ENCODE data around the gene CFAP206. TPM values are rescaled to one million over a fixed set of nuclear protein-coding genes. Genes with fewer than 3 reads are reported as not detected.
"Not testable (repeated sequence)": the region's sequence is repeated elsewhere in the genome, so short reads cannot be mapped to it uniquely, and the experiment has no call there.

CFAP206 gene
- total RNA-seq, 1 experiment from 2014 or later, result not detected

- H3K4me3 ChIP-seq, result no peak overlapping the region
- 0 out of 2 replicates have a peak, but pooled peaks cover 5% of the 10 kb centered on the region for H3K4me1 ChIP-seq (replicated peaks)
- H3K36me3 ChIP-seq, result no peaks in the 10 kb centered on the region
- H3K9me3 ChIP-seq (replicated peaks), result no peaks in the 10 kb centered on the region
- DNase-seq (ENCODE audit: low read depth in 1 of 2, low spot score in 2 of 2), result peak in 1 of 2 experiments; percentile 9
- no peak overlapping the region for H3K27ac ChIP-seq
- H3K27me3 ChIP-seq (replicated peaks), result no peaks in the 10 kb centered on the region; the same call in 1 of the 2 replicates
Measured at GRCh38 chr6:87444362-87444761, 36.6 kb downstream of the CFAP206 start.

DNA sequence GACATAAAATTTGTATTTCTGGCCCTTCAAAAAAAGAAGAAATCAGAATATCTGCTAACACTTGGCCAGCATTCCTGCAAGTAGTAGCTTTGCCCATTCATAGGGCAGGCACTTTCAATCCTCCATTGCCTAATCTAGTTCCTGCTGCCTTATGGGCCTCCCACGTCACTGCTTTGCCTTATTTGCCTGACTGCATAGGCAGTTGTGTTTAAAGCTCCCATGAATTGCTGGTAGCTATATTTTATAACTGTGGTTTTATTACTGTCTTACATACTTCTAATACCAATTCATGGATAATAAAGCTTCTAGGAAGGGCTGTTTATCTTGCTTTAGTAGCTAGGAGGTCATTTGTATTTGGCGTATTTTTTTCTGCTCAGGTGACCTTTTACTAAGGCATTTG, 57.3 kb downstream of the CFAP206 start:
- H3K27me3 ChIP-seq (replicated peaks), result peaks cover 15% of the 10 kb centered on the region
- H3K4me3 ChIP-seq, result no peak overlapping the region
- no peaks in the 10 kb centered on the region for H3K4me1 ChIP-seq (replicated peaks)
- no peaks in the 10 kb centered on the region for H3K9me3 ChIP-seq (replicated peaks)
- no peak overlapping the region for H3K27ac ChIP-seq
- DNase-seq (ENCODE audit: low read depth in 1 of 2, low spot score in 2 of 2), result no peak
- no peaks in the 10 kb centered on the region for H3K36me3 ChIP-seq

DNA sequence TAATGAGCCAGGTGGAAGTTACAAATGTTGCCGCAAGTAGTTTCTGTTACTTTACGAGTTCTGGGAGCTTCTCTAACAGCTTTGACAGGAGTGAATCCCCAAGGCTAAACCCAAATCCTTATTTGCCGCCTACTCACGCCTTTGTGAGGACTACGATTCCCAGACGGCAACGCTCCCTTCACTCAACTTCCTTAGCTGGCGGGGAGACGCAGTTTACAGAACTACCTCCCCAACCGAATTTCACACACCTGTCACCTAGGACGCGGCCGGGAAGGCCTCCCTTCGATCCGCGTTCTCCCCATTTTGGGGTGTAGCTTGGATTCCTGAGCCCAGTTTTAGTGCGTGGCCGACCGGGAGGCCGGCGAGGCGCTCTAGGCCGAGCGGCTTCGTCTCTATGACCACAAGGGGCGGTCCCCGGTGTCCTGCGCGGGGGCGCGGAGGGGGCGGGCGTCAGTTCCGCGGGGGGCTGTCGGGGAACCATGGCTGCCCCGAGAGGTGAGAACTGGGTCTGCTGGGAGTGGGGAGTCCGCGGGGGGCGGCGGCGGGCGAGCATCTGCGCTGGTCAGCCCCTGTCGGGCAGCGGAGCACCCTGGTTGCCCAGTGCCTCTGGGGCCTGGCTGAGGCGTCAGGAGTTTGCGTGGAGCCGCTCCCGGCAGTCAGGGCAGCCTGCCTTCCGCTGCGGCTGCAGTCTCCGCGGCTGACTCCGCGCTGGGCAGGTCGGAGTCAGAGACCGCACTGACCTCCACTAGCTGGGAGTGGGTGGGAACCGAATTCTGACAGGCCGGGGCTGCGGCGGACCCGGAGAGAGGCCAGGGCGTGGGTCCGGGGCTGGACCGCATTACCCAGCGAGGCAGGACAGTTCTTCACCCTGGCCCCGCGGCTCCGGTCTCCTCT, 65.0 kb downstream of the CFAP206 start, which contains the start of gene SLC35A1:
SLC35A1 (plus strand) TSS at position 450 of the 894 bp plus-strand sequence; CDS start at position 480, 30 bp downstream.
- Histone ChIP-seq H3K4me3 (peak within 1 kb of the TSS; percentile 87), H3K9me3 (replicated peaks) (no peaks in the 10 kb centered on the region), H3K27ac (peak within 1 kb of the TSS; percentile 74), H3K36me3 (peaks cover 4% of the 10 kb centered on the region), H3K27me3 (replicated peaks) (peaks cover 3% of the 10 kb centered on the region; the same call in 1 of the 2 replicates), H3K4me1 (replicated peaks) (no peaks in the 10 kb centered on the region; the same call in 1 of the 2 replicates)
- peak; percentile 82 to 94 for DNase-seq (ENCODE audit: low read depth in 1 of 2, low spot score in 2 of 2)

DNA sequence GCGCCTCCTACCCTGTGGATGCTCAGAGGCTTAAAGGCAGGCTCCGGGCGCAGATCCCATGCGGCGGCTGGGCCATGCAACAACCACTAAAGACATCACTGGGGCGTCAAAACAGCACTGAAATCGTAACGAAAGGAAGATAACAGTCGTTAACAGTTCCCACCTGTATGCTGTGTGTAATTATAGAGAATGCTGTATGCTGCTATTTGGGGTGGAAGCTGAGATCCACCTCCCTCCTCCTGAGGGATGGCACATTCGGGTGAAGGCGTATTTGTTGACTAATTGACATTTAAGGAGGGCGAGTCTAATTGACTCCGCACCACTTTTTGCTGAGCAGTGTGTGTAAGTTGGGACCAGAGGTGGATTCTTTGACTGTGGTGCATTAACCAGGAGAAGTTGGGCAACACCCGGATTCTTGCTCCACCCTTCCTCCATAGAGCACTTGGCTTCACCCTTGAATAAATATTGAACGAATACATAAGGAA, 65.7 kb downstream of the CFAP206 start:
- H3K36me3 ChIP-seq, result peaks cover 10% of the 10 kb centered on the region
- DNase-seq (ENCODE audit: low read depth in 1 of 2, low spot score in 2 of 2), result no peak
- H3K27ac ChIP-seq, result no peak overlapping the region

GRCh38 chr6:87481931-87482330, 74.2 kb downstream of the CFAP206 start:
- Histone ChIP-seq H3K36me3 (peaks cover 18% of the 10 kb centered on the region), H3K4me1 (replicated peaks) (peaks cover 7% of the 10 kb centered on the region), H3K27me3 (replicated peaks) (no peaks in the 10 kb centered on the region), H3K27ac (no peak overlapping the region), H3K9me3 (replicated peaks) (peaks cover 8% of the 10 kb centered on the region), H3K4me3 (no peak overlapping the region)
- DNase-seq (ENCODE audit: low read depth in 1 of 2, low spot score in 2 of 2), result no peak

More for the DNA sequence above, 65.7 kb downstream of the CFAP206 start:
- Histone ChIP-seq H3K4me3 (peak overlapping the region; percentile 87), H3K9me3 (replicated peaks) (no peaks in the 10 kb centered on the region), H3K27me3 (replicated peaks) (no peaks in the 10 kb centered on the region), H3K4me1 (replicated peaks) (no peaks in the 10 kb centered on the region; the same call in 1 of the 2 replicates)

- no peak for DNase-seq (ENCODE audit: low read depth in 1 of 2, low spot score in 2 of 2)
- Histone ChIP-seq H3K4me1 (replicated peaks) (peaks cover 12% of the 10 kb centered on the region), H3K27me3 (replicated peaks) (no peaks in the 10 kb centered on the region), H3K4me3 (no peak overlapping the region), H3K27ac (no peak overlapping the region), H3K36me3 (peaks cover 18% of the 10 kb centered on the region), H3K9me3 (replicated peaks) (peaks cover 8% of the 10 kb centered on the region)
Measured at GRCh38 chr6:87482366-87482765, 74.6 kb downstream of the CFAP206 start.

GRCh38 chr6:87483929-87484328, 76.2 kb downstream of the CFAP206 start:
- Histone ChIP-seq H3K27me3 (replicated peaks) (no peaks in the 10 kb centered on the region), H3K4me1 (replicated peaks) (peaks cover 27% of the 10 kb centered on the region), H3K27ac (no peak overlapping the region; the same call in 1 of the 2 replicates), H3K36me3 (peaks cover 12% of the 10 kb centered on the region), H3K4me3 (no peak overlapping the region), H3K9me3 (replicated peaks) (peaks cover 8% of the 10 kb centered on the region)
- DNase-seq (ENCODE audit: low read depth in 1 of 2, low spot score in 2 of 2), result peak; percentile 76 to 77

DNA sequence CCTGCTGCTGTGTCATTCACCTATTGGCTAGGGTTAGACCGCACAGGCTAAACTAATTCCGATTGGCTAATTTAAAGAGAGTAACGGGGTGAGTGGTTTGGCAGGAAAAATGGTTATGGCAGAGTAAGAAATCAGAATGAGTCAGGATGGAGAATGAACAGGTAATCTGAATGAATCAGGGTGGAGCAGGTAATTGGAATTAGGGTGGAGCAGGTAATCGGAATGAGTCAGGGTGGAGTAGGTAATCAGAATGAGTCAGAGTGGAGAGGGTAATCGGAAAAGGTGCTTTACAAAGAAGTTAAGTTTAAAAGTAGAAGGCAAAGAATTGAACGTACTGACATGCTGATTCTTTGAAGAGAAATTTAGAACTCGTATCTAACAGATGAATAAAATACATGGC, 76.7 kb downstream of the CFAP206 start:
- DNase-seq (ENCODE audit: low read depth in 1 of 2, low spot score in 2 of 2), result no peak
- Histone ChIP-seq H3K9me3 (replicated peaks) (peaks cover 8% of the 10 kb centered on the region), H3K4me3 (no peak overlapping the region), H3K27me3 (replicated peaks) (no peaks in the 10 kb centered on the region), H3K27ac (no peak overlapping the region), H3K4me1 (replicated peaks) (peaks cover 28% of the 10 kb centered on the region), H3K36me3 (peaks cover 12% of the 10 kb centered on the region)

GRCh38 chr6:87487555-87487954, 79.8 kb downstream of the CFAP206 start:
- H3K27me3 ChIP-seq (replicated peaks), result no peaks in the 10 kb centered on the region
- H3K9me3 ChIP-seq (replicated peaks), result peaks cover 8% of the 10 kb centered on the region
- no peak overlapping the region for H3K4me3 ChIP-seq
- H3K27ac ChIP-seq, result peak overlapping the region; percentile 83
- peak; percentile 43 to 64 for DNase-seq (ENCODE audit: low read depth in 1 of 2, low spot score in 2 of 2)
- peaks cover 16% of the 10 kb centered on the region for H3K36me3 ChIP-seq
- peaks cover 28% of the 10 kb centered on the region for H3K4me1 ChIP-seq (replicated peaks)

DNA sequence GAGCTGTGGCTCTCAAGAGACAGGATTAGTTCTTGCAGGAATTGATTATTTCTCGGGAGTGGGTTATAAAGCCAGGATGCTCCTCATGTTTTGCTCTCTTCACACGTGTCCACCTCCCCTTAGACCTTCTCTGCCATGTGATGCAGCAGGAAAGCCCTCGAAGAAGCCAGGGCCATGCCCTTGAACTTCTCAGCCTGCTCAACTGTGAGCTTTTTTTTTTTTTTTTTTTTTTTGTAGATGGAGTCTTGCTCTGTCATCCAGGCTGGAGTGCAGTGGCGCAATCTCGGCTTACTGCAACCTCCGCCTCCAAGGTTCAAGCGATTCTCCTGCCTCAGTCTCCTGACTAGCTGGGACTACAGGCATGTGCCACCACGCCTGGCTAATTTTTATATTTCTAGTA, 81.6 kb downstream of the CFAP206 start:
- not testable (repeated sequence) for H3K27me3 ChIP-seq (replicated peaks); H3K4me3 ChIP-seq; DNase-seq (ENCODE audit: low read depth in 1 of 2, low spot score in 2 of 2); H3K27ac ChIP-seq; H3K9me3 ChIP-seq (replicated peaks)
- H3K4me1 ChIP-seq (replicated peaks), result peaks cover 22% of the 10 kb centered on the region
- H3K36me3 ChIP-seq, result peaks cover 22% of the 10 kb centered on the region

GRCh38 chr6:87494761-87495422, 87.1 kb downstream of the CFAP206 start:
- no peak overlapping the region for H3K4me3 ChIP-seq
- no peaks in the 10 kb centered on the region for H3K4me1 ChIP-seq (replicated peaks)
- no peak for DNase-seq (ENCODE audit: low read depth in 1 of 2, low spot score in 2 of 2)
- H3K36me3 ChIP-seq, result peaks cover 18% of the 10 kb centered on the region; the same call in 1 of the 2 replicates
- no peaks in the 10 kb centered on the region for H3K9me3 ChIP-seq (replicated peaks)
- no peaks in the 10 kb centered on the region for H3K27me3 ChIP-seq (replicated peaks)
- H3K27ac ChIP-seq, result no peak overlapping the region

DNA sequence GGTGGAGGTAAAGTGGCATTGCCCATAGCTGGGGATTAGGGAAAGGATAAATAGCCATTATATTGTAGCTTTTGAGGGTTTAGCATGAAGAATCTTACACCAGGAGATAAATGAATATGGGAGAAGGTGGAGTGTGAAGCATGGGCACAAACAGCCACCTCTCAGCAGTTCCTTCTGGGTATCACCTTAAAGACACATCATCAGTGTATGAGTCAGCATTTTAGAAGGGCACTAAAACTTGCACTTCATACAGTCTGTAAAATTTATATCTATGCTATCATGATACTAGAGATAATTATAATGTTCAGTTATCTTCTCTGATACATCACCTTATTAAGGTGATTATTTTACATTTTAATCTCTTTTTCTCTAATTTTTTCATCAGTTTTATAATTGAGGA, 90.3 kb downstream of the CFAP206 start:
- no peak for DNase-seq (ENCODE audit: low read depth in 1 of 2, low spot score in 2 of 2)
- Histone ChIP-seq H3K27ac (no peak overlapping the region), H3K36me3 (peaks cover 27% of the 10 kb centered on the region), H3K4me1 (replicated peaks) (no peaks in the 10 kb centered on the region), H3K9me3 (replicated peaks) (no peaks in the 10 kb centered on the region), H3K4me3 (no peak overlapping the region), H3K27me3 (replicated peaks) (no peaks in the 10 kb centered on the region)

DNA sequence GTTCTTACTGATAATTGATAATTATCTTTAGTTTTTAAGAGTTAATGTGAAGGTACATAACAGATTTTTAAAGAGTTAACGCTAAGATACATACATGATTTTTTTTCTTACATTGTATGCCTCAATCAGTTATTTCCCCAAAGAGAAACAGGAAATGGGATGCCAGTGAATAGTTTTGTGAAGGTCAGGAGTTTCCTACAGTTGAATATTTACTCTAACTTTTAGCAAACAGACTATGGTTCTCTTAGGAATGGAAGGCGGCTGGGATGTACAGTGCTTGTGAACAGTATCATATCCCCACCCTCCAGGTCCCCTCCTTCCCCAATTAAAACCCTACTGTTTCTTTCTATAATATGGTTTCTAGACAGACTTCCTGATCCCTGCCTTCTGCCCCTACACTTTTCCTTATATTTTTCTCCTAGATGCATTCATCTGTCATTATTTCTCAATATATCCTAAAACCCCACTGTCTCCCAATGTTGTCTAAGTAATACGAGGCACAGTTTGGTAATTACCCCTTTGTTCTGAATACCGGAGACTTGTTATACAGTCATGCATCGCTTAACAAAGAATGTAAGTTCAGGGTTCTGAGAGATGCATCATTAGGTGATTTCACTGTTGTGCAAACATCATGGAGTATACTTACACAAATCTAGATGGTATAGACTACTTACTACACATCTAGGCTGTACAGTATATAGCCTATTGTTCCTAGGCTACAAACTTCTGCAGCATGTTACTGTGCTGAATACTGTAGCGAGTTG, 94.2 kb downstream of the CFAP206 start:
- DNase-seq (ENCODE audit: low read depth in 1 of 2, low spot score in 2 of 2), result no peak
- H3K4me3 ChIP-seq, result no peak overlapping the region
- H3K9me3 ChIP-seq (replicated peaks), result no peaks in the 10 kb centered on the region
- H3K27me3 ChIP-seq (replicated peaks), result no peaks in the 10 kb centered on the region
- no peak overlapping the region for H3K27ac ChIP-seq
- H3K4me1 ChIP-seq (replicated peaks), result no peaks in the 10 kb centered on the region
- peaks cover 39% of the 10 kb centered on the region for H3K36me3 ChIP-seq

All from SJSA1 (cell line).